A673 (cell line): ENCODE data around the gene CLDND2. TPM values are rescaled to one million over a fixed set of nuclear protein-coding genes. Genes with fewer than 3 reads are reported as not detected.

ENCODE experiments used
- BruUV-seq: library from RNA; stranded (reverse); fragments of 400-500 nt; replicated peaks from 2 replicates; lab custom pipeline; 2021; lab: Mats Ljungman, UMichigan
- CTCF ChIA-PET: fragments of 300-600 bp; sonication (Branson Sonifier 250); formaldehyde crosslinking; loops from one replicate; lab custom pipeline; 2022; ENCODE audit warnings: antibody characterized with exemption; lab: Charles Lee
- POLR2A ChIA-PET: fragments of 300-600 bp; sonication (Branson Sonifier 250); formaldehyde crosslinking; loops from one replicate; lab custom pipeline; 2022; ENCODE audit warnings: antibody characterized with exemption; ENCODE audit not compliant: low non-redundant PET; lab: Charles Lee
- DNase-seq: peaks from one replicate; pipeline ENCODE4 v3.0.0-alpha.2; 2015; ENCODE audit warnings: low spot score
- H3K27ac ChIP-seq: fragments of 200-600 bp; sonication (generic); 2 replicates; pipeline ENCODE4 v1.5.1; 2016; ENCODE audit warnings: mixed run types, low read depth, mild to moderate bottlenecking, mixed read lengths, antibody characterized with exemption, low read length; ENCODE audit not compliant: poor library complexity, severe bottlenecking
- H3K27me3 ChIP-seq: fragments of 200-600 bp; sonication (generic); replicated peaks from 2 replicates; pipeline ENCODE4 v1.6.1; 2017; ENCODE audit warnings: mixed run types, low read depth, mild to moderate bottlenecking, mixed read lengths, antibody characterized with exemption, low read length; ENCODE audit not compliant: insufficient read depth, poor library complexity
- H3K36me3 ChIP-seq: fragments of 200-600 bp; sonication (generic); 2 replicates; pipeline ENCODE4 v1.6.1; 2016; ENCODE audit warnings: mixed run types, mild to moderate bottlenecking, mixed read lengths, antibody characterized with exemption, low read length; ENCODE audit not compliant: insufficient read depth, poor library complexity, severe bottlenecking
- H3K4me1 ChIP-seq: fragments of 200-600 bp; sonication (generic); 2 replicates; pipeline ENCODE4 v1.6.1; 2017; ENCODE audit warnings: mixed run types, mild to moderate bottlenecking, mixed read lengths, antibody characterized with exemption, low read length; ENCODE audit not compliant: insufficient read depth, poor library complexity, severe bottlenecking
- H3K4me3 ChIP-seq: fragments of 200-600 bp; sonication (generic); 2 replicates; pipeline ENCODE4 v1.5.1; 2016; ENCODE audit warnings: low read depth, mixed run types, mild to moderate bottlenecking, mixed read lengths, low read length; ENCODE audit not compliant: poor library complexity, severe bottlenecking
- H3K9me3 ChIP-seq: fragments of 200-600 bp; sonication (generic); 2 replicates; pipeline ENCODE4 v1.6.1; 2016; ENCODE audit warnings: mixed run types, low read depth, mild to moderate bottlenecking, mixed read lengths, antibody characterized with exemption, low read length; ENCODE audit not compliant: poor library complexity, severe bottlenecking
- CTCF ChIP-seq: fragments of 300-800, 200-600 bp; sonication (generic); conservative IDR thresholded peaks from 2 replicates; pipeline ENCODE4 v1.5.1; 2017; ENCODE audit warnings: low read depth, mild to moderate bottlenecking, antibody characterized with exemption, low read length, moderate library complexity, mixed read lengths
- EZH2 ChIP-seq: fragments of 200-600 bp; sonication (generic); IDR thresholded peaks from 2 replicates; pipeline ENCODE4 v1.6.1; 2017; ENCODE audit warnings: borderline replicate concordance, low read depth, mild to moderate bottlenecking, mixed read lengths, antibody characterized with exemption, low read length; ENCODE audit not compliant: poor library complexity, severe bottlenecking
- intact Hi-C: fragments of 100-400 bp; cut with micrococcal nuclease; formaldehyde crosslinking; loops from one replicate; pipeline ENCODE4 v1.10.0; 2022; ENCODE audit not compliant: unreplicated experiment
- total RNA-seq: library from RNA; stranded (reverse); gene quantifications from 2 replicates; pipeline ENCODE4 v1.2.3, GENCODE V29; 2021

Gene CLDND2
- total RNA-seq, 1 experiment from 2014 or later = not detected

GRCh38 chr19:51341976-51342580 lies 26.7 kb downstream of the CLDND2 start, which contains the start of gene VSIG10L:
TSS of gene VSIG10L (minus strand) at chr19:51342139. CDS start at chr19:51342124, 15 bp downstream.
- no peaks in the 10 kb centered on the region for H3K27me3 ChIP-seq
- H3K9me3 ChIP-seq = no peaks in the 10 kb centered on the region
- BruUV-seq = no TSS peak
- H3K4me3 ChIP-seq = no peak within 1 kb of the TSS
- ChIA-PET POLR2A (no interaction called here), CTCF (no interaction called here)
- TF ChIP-seq CTCF (no peak), EZH2 (no peak)
- DNase-seq = no peak
- peaks cover 8% of the 10 kb centered on the region for H3K4me1 ChIP-seq
- no peaks in the 10 kb centered on the region for H3K36me3 ChIP-seq
- intact Hi-C loops = no loop called here
- H3K27ac ChIP-seq = no peak within 1 kb of the TSS

- no peaks in the 10 kb centered on the region for H3K36me3 ChIP-seq
- intact Hi-C loops = no loop called here
- POLR2A ChIA-PET = no interaction called here
- no peak overlapping the region for H3K27ac ChIP-seq
- H3K4me3 ChIP-seq = no peak overlapping the region
- H3K4me1 ChIP-seq = peaks cover 8% of the 10 kb centered on the region
- H3K9me3 ChIP-seq = no peaks in the 10 kb centered on the region
- no peak for DNase-seq
- BruUV-seq = no TSS peak
- TF ChIP-seq CTCF = no peak
- no peak for TF ChIP-seq EZH2
- H3K27me3 ChIP-seq = no peaks in the 10 kb centered on the region
- CTCF ChIA-PET = no interaction called here
Measured at GRCh38 chr19:51341066-51341465, 27.7 kb downstream of the CLDND2 start.

GRCh38 chr19:51339687-51340656 lies 28.8 kb downstream of the CLDND2 start:
- intact Hi-C loops = loop anchor here (2.0 to 10.0 kb wide), 3 partner anchors 27 to 325 kb away; partner anchors contain the start of gene ETFB
- ChIA-PET CTCF (interaction anchor here (0.6 to 1.4 kb wide), 4 partner anchors 12 to 321 kb away, joined by 3 to 6 read pairs (median 4); no protein-coding TSS in a partner anchor), POLR2A (interaction anchor here (0.5 to 0.6 kb wide), 2 partner anchors 28 to 547 kb away, joined by 6 to 17 read pairs; no protein-coding TSS in a partner anchor)
- Histone ChIP-seq H3K27me3 (no peaks in the 10 kb centered on the region), H3K4me1 (peaks cover 8% of the 10 kb centered on the region), H3K36me3 (no peaks in the 10 kb centered on the region), H3K27ac (no peak overlapping the region), H3K4me3 (peak overlapping the region; percentile 61), H3K9me3 (no peaks in the 10 kb centered on the region)
- TF ChIP-seq EZH2 = no peak
- no peak; the same call in 1 of the 2 replicates for TF ChIP-seq CTCF
- DNase-seq = peak; percentile 97
- no TSS peak for BruUV-seq
